Measurements from ENCODE around the gene F13A1. TPM values are rescaled to one million over a fixed set of nuclear protein-coding genes. Genes with fewer than 3 reads are reported as not detected.

The F13A1 gene
- polyA plus RNA-seq, 3 donors from 2014 or later: 1.7 to 16.0 (median 2.1) TPM

- H3K27ac Mint-ChIP-seq: no peak overlapping the region
- no peaks in the 10 kb centered on the region for H3K36me3 Mint-ChIP-seq
- peaks cover 6 to 10% (median 8%) of the 10 kb centered on the region in 3 donors for H3K27me3 Mint-ChIP-seq (ENCODE audit: low read depth in 3 of 3)
- no peaks in the 10 kb centered on the region for H3K9me3 Mint-ChIP-seq
- DNase-seq: no peak
- no peak overlapping the region for H3K4me3 Mint-ChIP-seq
- H3K4me1 Mint-ChIP-seq: no peaks in the 10 kb centered on the region
Measured at GRCh38 chr6:6333501-6333900, 13.0 kb upstream of the F13A1 start.

- Mint-ChIP-seq H3K27ac (no peak overlapping the region), H3K4me3 (no peak overlapping the region), H3K36me3 (no peaks in the 10 kb centered on the region), H3K27me3 (ENCODE audit: low read depth in 3 of 3) (peaks cover 6 to 10% (median 8%) of the 10 kb centered on the region in 3 donors), H3K4me1 (no peaks in the 10 kb centered on the region), H3K9me3 (no peaks in the 10 kb centered on the region)
- no peak for DNase-seq
Measured at GRCh38 chr6:6332811-6333244, 12.4 kb upstream of the F13A1 start.

- no peaks in the 10 kb centered on the region for H3K9me3 Mint-ChIP-seq
- no peak overlapping the region for H3K4me3 Mint-ChIP-seq
- no peaks in the 10 kb centered on the region for H3K36me3 Mint-ChIP-seq
- peaks cover 5 to 7% (median 6%) of the 10 kb centered on the region in 3 donors for H3K27me3 Mint-ChIP-seq (ENCODE audit: low read depth in 3 of 3)
- no peak for DNase-seq
- H3K27ac Mint-ChIP-seq: no peak overlapping the region
- no peaks in the 10 kb centered on the region for H3K4me1 Mint-ChIP-seq
Measured at GRCh38 chr6:6331946-6332601, 11.6 kb upstream of the F13A1 start.

- H3K27me3 Mint-ChIP-seq (ENCODE audit: low read depth in 3 of 3): peaks cover 5 to 7% (median 6%) of the 10 kb centered on the region in 3 donors
- no peak for DNase-seq
- no peak overlapping the region for H3K4me3 Mint-ChIP-seq
Measured at GRCh38 chr6:6331393-6331792, 10.9 kb upstream of the F13A1 start.

GRCh38 chr6:6330407-6330806, 9.9 kb upstream of the F13A1 start:
- Mint-ChIP-seq H3K9me3 (no peaks in the 10 kb centered on the region), H3K4me3 (no peak overlapping the region), H3K27ac (no peak overlapping the region), H3K36me3 (no peaks in the 10 kb centered on the region), H3K27me3 (ENCODE audit: low read depth in 3 of 3) (peaks cover 3 to 7% (median 5%) of the 10 kb centered on the region in 3 donors), H3K4me1 (no peaks in the 10 kb centered on the region)
- no peak for DNase-seq

More at GRCh38 chr6:6331393-6331792, 10.9 kb upstream of the F13A1 start:
- H3K27ac Mint-ChIP-seq: no peak overlapping the region
- no peaks in the 10 kb centered on the region for H3K9me3 Mint-ChIP-seq
- no peaks in the 10 kb centered on the region for H3K36me3 Mint-ChIP-seq
- H3K4me1 Mint-ChIP-seq: no peaks in the 10 kb centered on the region

GRCh38 chr6:6328451-6328850, 8.0 kb upstream of the F13A1 start:
- no peak overlapping the region for H3K27ac Mint-ChIP-seq
- no peaks in the 10 kb centered on the region for H3K4me1 Mint-ChIP-seq
- H3K4me3 Mint-ChIP-seq: no peak overlapping the region
- peaks cover 0 to 7% (median 7%) of the 10 kb centered on the region in 3 donors for H3K27me3 Mint-ChIP-seq (ENCODE audit: low read depth in 3 of 3)
- DNase-seq: no peak
- H3K9me3 Mint-ChIP-seq: no peaks in the 10 kb centered on the region
- no peaks in the 10 kb centered on the region for H3K36me3 Mint-ChIP-seq

- H3K4me1 Mint-ChIP-seq: no peaks in the 10 kb centered on the region
- peaks cover 8 to 32% (median 8%) of the 10 kb centered on the region in 3 donors for H3K27me3 Mint-ChIP-seq (ENCODE audit: low read depth in 3 of 3)
Measured at GRCh38 chr6:6323352-6323751, 2.9 kb upstream of the F13A1 start.

GRCh38 chr6:6320901-6321300, 439 bp upstream of the F13A1 start:
- H3K27me3 Mint-ChIP-seq (ENCODE audit: low read depth in 3 of 3): peaks cover 8 to 43% (median 8%) of the 10 kb centered on the region in 3 donors

More at GRCh38 chr6:6323352-6323751, 2.9 kb upstream of the F13A1 start:
- Mint-ChIP-seq H3K4me3 (no peak overlapping the region), H3K36me3 (no peaks in the 10 kb centered on the region), H3K27ac (no peak overlapping the region), H3K9me3 (no peaks in the 10 kb centered on the region)
- DNase-seq: no peak

GRCh38 chr6:6317825-6318733, 2.4 kb downstream of the F13A1 start:
- H3K27ac Mint-ChIP-seq: no peak overlapping the region

More at GRCh38 chr6:6320901-6321300, 439 bp upstream of the F13A1 start:
- H3K4me1 Mint-ChIP-seq: no peaks in the 10 kb centered on the region
- no peak for DNase-seq
- H3K4me3 Mint-ChIP-seq: no peak overlapping the region
- H3K36me3 Mint-ChIP-seq: no peaks in the 10 kb centered on the region
- no peaks in the 10 kb centered on the region for H3K9me3 Mint-ChIP-seq
- H3K27ac Mint-ChIP-seq: no peak overlapping the region

GRCh38 chr6:6317386-6317785, 3.1 kb downstream of the F13A1 start:
- no peaks in the 10 kb centered on the region for H3K4me1 Mint-ChIP-seq
- peaks cover 2 to 39% (median 7%) of the 10 kb centered on the region in 3 donors for H3K27me3 Mint-ChIP-seq (ENCODE audit: low read depth in 3 of 3)
- H3K4me3 Mint-ChIP-seq: no peak overlapping the region

More at GRCh38 chr6:6317825-6318733, 2.4 kb downstream of the F13A1 start:
- Mint-ChIP-seq H3K36me3 (no peaks in the 10 kb centered on the region), H3K4me3 (no peak overlapping the region), H3K9me3 (no peaks in the 10 kb centered on the region), H3K27me3 (ENCODE audit: low read depth in 3 of 3) (peaks cover 5 to 45% (median 11%) of the 10 kb centered on the region in 3 donors), H3K4me1 (no peaks in the 10 kb centered on the region)
- no peak for DNase-seq

GRCh38 chr6:6315660-6316059, 4.8 kb downstream of the F13A1 start:
- no peaks in the 10 kb centered on the region for H3K36me3 Mint-ChIP-seq
- H3K4me1 Mint-ChIP-seq: no peaks in the 10 kb centered on the region
- no peak overlapping the region for H3K27ac Mint-ChIP-seq
- DNase-seq: peak in 2 of 3 donors; percentile 2 to 5
- H3K9me3 Mint-ChIP-seq: no peaks in the 10 kb centered on the region
- peaks cover 2 to 30% (median 4%) of the 10 kb centered on the region in 3 donors for H3K27me3 Mint-ChIP-seq (ENCODE audit: low read depth in 3 of 3)
- no peak overlapping the region for H3K4me3 Mint-ChIP-seq

More at GRCh38 chr6:6317386-6317785, 3.1 kb downstream of the F13A1 start:
- DNase-seq: no peak
- H3K27ac Mint-ChIP-seq: no peak overlapping the region
- no peaks in the 10 kb centered on the region for H3K9me3 Mint-ChIP-seq
- H3K36me3 Mint-ChIP-seq: no peaks in the 10 kb centered on the region

- H3K36me3 Mint-ChIP-seq: no peaks in the 10 kb centered on the region
- H3K27me3 Mint-ChIP-seq (ENCODE audit: low read depth in 3 of 3): peaks cover 6 to 24% (median 8%) of the 10 kb centered on the region in 3 donors
- no peak for DNase-seq
- no peaks in the 10 kb centered on the region for H3K9me3 Mint-ChIP-seq
- no peak overlapping the region for H3K4me3 Mint-ChIP-seq
- H3K4me1 Mint-ChIP-seq: no peaks in the 10 kb centered on the region
- no peak overlapping the region for H3K27ac Mint-ChIP-seq
Measured at GRCh38 chr6:6314596-6314995, 5.9 kb downstream of the F13A1 start.

- peaks cover 4 to 19% (median 9%) of the 10 kb centered on the region in 3 donors for H3K27me3 Mint-ChIP-seq (ENCODE audit: low read depth in 3 of 3)
- H3K36me3 Mint-ChIP-seq: no peaks in the 10 kb centered on the region
- H3K4me1 Mint-ChIP-seq: no peaks in the 10 kb centered on the region
- DNase-seq: no peak
- no peak overlapping the region for H3K4me3 Mint-ChIP-seq
- H3K9me3 Mint-ChIP-seq: no peaks in the 10 kb centered on the region
- H3K27ac Mint-ChIP-seq: no peak overlapping the region
Measured at GRCh38 chr6:6312901-6313441, 7.5 kb downstream of the F13A1 start.

- no peak for DNase-seq
- Mint-ChIP-seq H3K27me3 (ENCODE audit: low read depth in 3 of 3) (peaks cover 4 to 11% (median 9%) of the 10 kb centered on the region in 3 donors), H3K4me3 (no peak overlapping the region), H3K4me1 (no peaks in the 10 kb centered on the region), H3K27ac (no peak overlapping the region), H3K36me3 (no peaks in the 10 kb centered on the region), H3K9me3 (peaks cover 0 to 2% (median 0%) of the 10 kb centered on the region in 6 donors)
Measured at GRCh38 chr6:6305575-6305974, 14.9 kb downstream of the F13A1 start.
